ENCODE measurements around the gene TPX2. TPM values are rescaled to one million over a fixed set of nuclear protein-coding genes. Genes with fewer than 3 reads are reported as not detected.

TPX2 gene
- polyA plus RNA-seq, 1 donor (not counting 4 experiments of a cell fraction or from before 2014, with no cell fraction given): 31.5 TPM

- H3K27me3 ChIP-seq (ENCODE audit: control insufficient read depth, extremely low read depth, insufficient read depth, low read length): no peaks in the 10 kb centered on the region
- H3K27ac ChIP-seq (ENCODE audit: control insufficient read depth, insufficient read depth, low read length): peak overlapping the region; percentile 89
- FAIRE-seq: no peak
- H3K79me2 ChIP-seq (ENCODE audit: control insufficient read depth, insufficient read depth, low read length): peaks cover 55% of the 10 kb centered on the region
- peak overlapping the region; percentile 79 to 98 (median 95) for H3K4me3 ChIP-seq (ENCODE audit: control insufficient read depth in 2 of 3, extremely low read depth in 1 of 3, insufficient read depth in 2 of 3, low read depth in 1 of 3, low read length in 3 of 3)
- peak overlapping the region; percentile 93 for H3K9ac ChIP-seq (ENCODE audit: control insufficient read depth, extremely low read depth, insufficient read depth, low read length)
- peaks cover 13% of the 10 kb centered on the region for H3K4me1 ChIP-seq (ENCODE audit: control insufficient read depth, extremely low read depth, insufficient read depth, low read length)
- no peaks in the 10 kb centered on the region for H3K9me3 ChIP-seq (ENCODE audit: control insufficient read depth, low read depth, low read length)
- TF ChIP-seq CTCF (optimal IDR thresholded peaks at IDR 0.05 in 1 of 3, IDR thresholded peaks at IDR 0.05 in 1 of 3, conservative IDR thresholded peaks at IDR 0.05 in 1 of 3; ENCODE audit: extremely low read depth in 1 of 3, insufficient read depth in 2 of 3, low read length in 3 of 3): no peak
- TF ChIP-seq EZH2 (IDR thresholded peaks at IDR 0.05; ENCODE audit: low read length): no peak
- no peak for DNase-seq (ENCODE audit: low read depth, low spot score)
- no peaks in the 10 kb centered on the region for H3K36me3 ChIP-seq (ENCODE audit: control insufficient read depth in 2 of 2, extremely low read depth in 1 of 2, insufficient read depth in 2 of 2, low read length in 2 of 2)
- H3K9me1 ChIP-seq (ENCODE audit: control insufficient read depth, extremely low read depth, insufficient read depth, low read length): no peaks in the 10 kb centered on the region
- dilution Hi-C loops (cut with MboI; ENCODE audit: extremely low pct_ligation_motif_present, low sequenced_read_pairs): no loop called here
- peak overlapping the region; percentile 80 for H3K4me2 ChIP-seq (ENCODE audit: control insufficient read depth, extremely low read depth, insufficient read depth, low read depth, low read length)
- no peak overlapping the region for H2AFZ ChIP-seq (ENCODE audit: control insufficient read depth, low read length)
- H4K20me1 ChIP-seq (ENCODE audit: control insufficient read depth, extremely low read depth, insufficient read depth, low read length): no peaks in the 10 kb centered on the region
These were observed 1.1 kb downstream of the TPX2 start for GRCh38 chr20:31740208-31740607.

GRCh38 chr20:31740656-31741323 lies 1.7 kb downstream of the TPX2 start:
- dilution Hi-C loops (cut with MboI; ENCODE audit: extremely low pct_ligation_motif_present, low sequenced_read_pairs): no loop called here
- Histone ChIP-seq H3K9ac (ENCODE audit: control insufficient read depth, extremely low read depth, insufficient read depth, low read length) (peak overlapping the region; percentile 93), H3K79me2 (ENCODE audit: control insufficient read depth, insufficient read depth, low read length) (peaks cover 61% of the 10 kb centered on the region), H3K9me3 (ENCODE audit: control insufficient read depth, low read depth, low read length) (no peaks in the 10 kb centered on the region), H2AFZ (ENCODE audit: control insufficient read depth, low read length) (no peak overlapping the region), H4K20me1 (ENCODE audit: control insufficient read depth, extremely low read depth, insufficient read depth, low read length) (no peaks in the 10 kb centered on the region), H3K36me3 (ENCODE audit: control insufficient read depth in 2 of 2, extremely low read depth in 1 of 2, insufficient read depth in 2 of 2, low read length in 2 of 2) (peaks cover 0 to 3% of the 10 kb centered on the region in 2 experiments), H3K4me1 (ENCODE audit: control insufficient read depth, extremely low read depth, insufficient read depth, low read length) (peaks cover 13% of the 10 kb centered on the region), H3K4me2 (ENCODE audit: control insufficient read depth, extremely low read depth, insufficient read depth, low read depth, low read length) (peak overlapping the region; percentile 80), H3K27me3 (ENCODE audit: control insufficient read depth, extremely low read depth, insufficient read depth, low read length) (no peaks in the 10 kb centered on the region), H3K27ac (ENCODE audit: control insufficient read depth, insufficient read depth, low read length) (peak overlapping the region; percentile 89), H3K9me1 (ENCODE audit: control insufficient read depth, extremely low read depth, insufficient read depth, low read length) (no peaks in the 10 kb centered on the region), H3K4me3 (ENCODE audit: control insufficient read depth in 2 of 3, extremely low read depth in 1 of 3, insufficient read depth in 2 of 3, low read depth in 1 of 3, low read length in 3 of 3) (peak overlapping the region; percentile 79 to 98 (median 95))
- no peak for FAIRE-seq
- TF ChIP-seq EZH2 (IDR thresholded peaks at IDR 0.05; ENCODE audit: low read length) (no peak), CTCF (optimal IDR thresholded peaks at IDR 0.05 in 1 of 3, IDR thresholded peaks at IDR 0.05 in 1 of 3, conservative IDR thresholded peaks at IDR 0.05 in 1 of 3; ENCODE audit: extremely low read depth in 1 of 3, insufficient read depth in 2 of 3, low read length in 3 of 3) (no peak)
- DNase-seq (ENCODE audit: low read depth, low spot score): no peak

All from keratinocyte (primary cell).